Stomach (tissue), 4 donors: ENCODE measurements around the gene CPT1C.

Experiments
- CTCF ChIP-seq, 7 experiments: fragments of 450-650 bp in 4 of 7; fragments of 200-600 bp in 3 of 7; sonication (generic) in 3 of 7; IDR thresholded peaks; one replicate each; pipeline ENCODE4 v1.5.1; 2016 to 2019; ENCODE audit warnings: antibody characterized with exemption in 7 of 7, control low read depth in 2 of 7, mild to moderate bottlenecking in 1 of 7
- POLR2A ChIP-seq, 4 donors: fragments of 450-650 bp; IDR thresholded peaks; one replicate each; pipeline ENCODE4 v1.6.1; 2016; ENCODE audit warnings: antibody characterized with exemption in 4 of 4, control low read depth in 2 of 4, mild to moderate bottlenecking in 1 of 4, moderate library complexity in 1 of 4
- POLR2AphosphoS5 ChIP-seq, 3 donors: sonication (generic); formaldehyde crosslinking; IDR thresholded peaks; one replicate each; pipeline ENCODE4 v1.6.1; 2016; ENCODE audit warnings: antibody characterized with exemption in 3 of 3

- TF ChIP-seq CTCF (IDR thresholded peaks at IDR 0.05) (no peak), POLR2A (IDR thresholded peaks at IDR 0.05) (peak in 1 of 4 donors; percentile 73), POLR2AphosphoS5 (IDR thresholded peaks at IDR 0.05) (peak in 2 of 3 donors; percentile 52 to 77)
Observed at GRCh38 chr19:49677231-49677900, 13.6 kb upstream of the CPT1C start, which contains the start of gene PRMT1.
